Astrocyte of the cerebellum (primary cell): ENCODE results near the gene HCLS1.

ENCODE experiments used
- DNase-seq: peaks from one replicate; pipeline ENCODE4 v3.0.0-alpha.2; 2011; ENCODE audit warnings: low read depth
- H3K4me3 ChIP-seq: 2 replicates; pipeline ENCODE4 v1.5.1; 2011; ENCODE audit warnings: mild to moderate bottlenecking, low read depth, low read length, moderate library complexity
- CTCF ChIP-seq: IDR thresholded peaks from 2 replicates; pipeline ENCODE4 v1.5.1; 2012; ENCODE audit warnings: low read length, low read depth, moderate library complexity, mild to moderate bottlenecking; ENCODE audit errors: missing control alignments
- in situ Hi-C: cut with HindIII; loops from 2 replicates; pipeline ENCODE4 v1.10.0; 2017; ENCODE audit warnings: low sequenced_read_pairs

HCLS1 gene

GRCh38 chr3:121660356-121661171, at the start of gene HCLS1:
Gene HCLS1, minus strand, starts transcription at chr3:121660903. Its CDS starts 2,556 bp downstream, at chr3:121658347.
- no peak for TF ChIP-seq CTCF
- no peak within 1 kb of the TSS for H3K4me3 ChIP-seq
- in situ Hi-C loops, result no loop called here
- no peak for DNase-seq

- in situ Hi-C loops, result no loop called here
- H3K4me3 ChIP-seq, result no peak overlapping the region
- no peak for TF ChIP-seq CTCF
- DNase-seq, result no peak
Measured at GRCh38 chr3:121710347-121710746, 49.6 kb upstream of the HCLS1 start.

- no peak for DNase-seq
- in situ Hi-C loops, result no loop called here
- TF ChIP-seq CTCF, result no peak
- no peak overlapping the region for H3K4me3 ChIP-seq
Measured at GRCh38 chr3:121707531-121708273, 47.0 kb upstream of the HCLS1 start.

- TF ChIP-seq CTCF, result no peak
- in situ Hi-C loops, result no loop called here
Measured at GRCh38 chr3:121705541-121705940, 44.8 kb upstream of the HCLS1 start.

GRCh38 chr3:121703973-121704372, 43.3 kb upstream of the HCLS1 start:
- H3K4me3 ChIP-seq, result no peak overlapping the region
- DNase-seq, result no peak
- in situ Hi-C loops, result no loop called here
- no peak for TF ChIP-seq CTCF

More at GRCh38 chr3:121705541-121705940, 44.8 kb upstream of the HCLS1 start:
- no peak for DNase-seq
- no peak overlapping the region for H3K4me3 ChIP-seq

- no peak overlapping the region for H3K4me3 ChIP-seq
- no peak for TF ChIP-seq CTCF
- DNase-seq, result no peak
- in situ Hi-C loops, result no loop called here
Measured at GRCh38 chr3:121698901-121699300, 38.2 kb upstream of the HCLS1 start.
